Stomach smooth muscle (tissue), 2 donors: ENCODE data around the gene CARD9.

Experiments
- H3K27ac ChIP-seq: one replicate; pipeline ENCODE4 v1.7.0; 2013; ENCODE audit warnings: mild to moderate bottlenecking, low read length, inconsistent platforms
- H3K27me3 ChIP-seq, 2 donors: one replicate each; pipeline ENCODE4 v1.7.0; 2013; ENCODE audit warnings: low read length in 2 of 2; ENCODE audit not compliant: insufficient read depth in 2 of 2, control insufficient read depth in 1 of 2
- H3K36me3 ChIP-seq, 2 donors: one replicate each; pipeline ENCODE4 v1.7.0; 2013; ENCODE audit warnings: low read length in 2 of 2; ENCODE audit not compliant: control insufficient read depth in 2 of 2, insufficient read depth in 2 of 2
- H3K4me1 ChIP-seq: one replicate; pipeline ENCODE4 v1.7.0; 2013; ENCODE audit warnings: low read length; ENCODE audit not compliant: control insufficient read depth, insufficient read depth
- H3K4me3 ChIP-seq, 2 donors: one replicate each; pipeline ENCODE4 v1.7.0; 2013; ENCODE audit warnings: low read length in 2 of 2
- H3K9ac ChIP-seq, 2 donors: one replicate each; pipeline ENCODE4 v1.7.0; 2013; ENCODE audit warnings: low read length in 2 of 2, mild to moderate bottlenecking in 1 of 2
- H3K9me3 ChIP-seq, 2 donors: one replicate each; pipeline ENCODE4 v1.7.0; 2013; ENCODE audit warnings: low read length in 2 of 2; ENCODE audit not compliant: control insufficient read depth in 2 of 2
- donor health status: healthy.
- donor health status: Pancreatic carcinoma.

Gene CARD9

GRCh38 chr9:136363106-136363948, 10.1 kb downstream of the CARD9 start, which contains the start of gene DNLZ:
Gene DNLZ (minus strand): TSS chr9:136363744. CDS start chr9:136363714, 30 bp downstream.
- H3K9ac ChIP-seq, result peak within 1 kb of the TSS in 1 of 2 donors; percentile 70

GRCh38 chr9:136362450-136362784, 11.1 kb downstream of the CARD9 start:
- Histone ChIP-seq H3K4me3 (peak overlapping the region in 1 of 2 donors; percentile 55), H3K27ac (peak overlapping the region; percentile 84), H3K27me3 (peaks cover 0 to 6% of the 10 kb centered on the region in 2 donors), H3K9ac (no peak overlapping the region), H3K9me3 (no peaks in the 10 kb centered on the region), H3K4me1 (peaks cover 31% of the 10 kb centered on the region), H3K36me3 (peaks cover 0 to under 1% of the 10 kb centered on the region in 2 donors)

More at GRCh38 chr9:136363106-136363948, 10.1 kb downstream of the CARD9 start, which contains the start of gene DNLZ:
- Histone ChIP-seq H3K27me3 (peaks cover 0 to 6% of the 10 kb centered on the region in 2 donors), H3K27ac (peak within 1 kb of the TSS; percentile 84), H3K4me1 (peaks cover 31% of the 10 kb centered on the region), H3K36me3 (no peaks in the 10 kb centered on the region), H3K4me3 (peak within 1 kb of the TSS; percentile 49 to 82), H3K9me3 (no peaks in the 10 kb centered on the region)

GRCh38 chr9:136361754-136362449, 11.6 kb downstream of the CARD9 start:
- H3K9ac ChIP-seq, result peak overlapping the region; percentile 40 to 55
- H3K9me3 ChIP-seq, result no peaks in the 10 kb centered on the region
- peaks cover 0 to 2% of the 10 kb centered on the region in 2 donors for H3K36me3 ChIP-seq
- peak overlapping the region in 1 of 2 donors; percentile 55 for H3K4me3 ChIP-seq
- peak overlapping the region; percentile 84 for H3K27ac ChIP-seq
- peaks cover 0 to 6% of the 10 kb centered on the region in 2 donors for H3K27me3 ChIP-seq
- H3K4me1 ChIP-seq, result peaks cover 31% of the 10 kb centered on the region

GRCh38 chr9:136361047-136361753, 12.3 kb downstream of the CARD9 start:
- peak overlapping the region in 1 of 2 donors; percentile 49 for H3K4me3 ChIP-seq
- H3K27ac ChIP-seq, result peak overlapping the region; percentile 84
- peak overlapping the region; percentile 40 to 55 for H3K9ac ChIP-seq
- peaks cover 31% of the 10 kb centered on the region for H3K4me1 ChIP-seq
- no peaks in the 10 kb centered on the region for H3K9me3 ChIP-seq
- H3K36me3 ChIP-seq, result peaks cover 0 to 2% of the 10 kb centered on the region in 2 donors
- H3K27me3 ChIP-seq, result peaks cover 0 to 6% of the 10 kb centered on the region in 2 donors

- no peak overlapping the region for H3K4me3 ChIP-seq
Observed at GRCh38 chr9:136359774-136360718, 13.4 kb downstream of the CARD9 start.

GRCh38 chr9:136358888-136359287, 14.6 kb downstream of the CARD9 start:
- Histone ChIP-seq H3K27ac (no peak overlapping the region), H3K36me3 (peaks cover 0 to 2% of the 10 kb centered on the region in 2 donors), H3K4me3 (no peak overlapping the region), H3K27me3 (no peaks in the 10 kb centered on the region), H3K4me1 (peaks cover 41% of the 10 kb centered on the region), H3K9ac (no peak overlapping the region), H3K9me3 (no peaks in the 10 kb centered on the region)

More at GRCh38 chr9:136359774-136360718, 13.4 kb downstream of the CARD9 start:
- Histone ChIP-seq H3K9ac (no peak overlapping the region), H3K27me3 (peaks cover 0 to 6% of the 10 kb centered on the region in 2 donors), H3K27ac (peak overlapping the region; percentile 84), H3K4me1 (peaks cover 35% of the 10 kb centered on the region), H3K36me3 (peaks cover 0 to 2% of the 10 kb centered on the region in 2 donors), H3K9me3 (no peaks in the 10 kb centered on the region)

GRCh38 chr9:136358016-136358415, 15.5 kb downstream of the CARD9 start:
- peaks cover 41% of the 10 kb centered on the region for H3K4me1 ChIP-seq
- no peak overlapping the region for H3K27ac ChIP-seq
- no peaks in the 10 kb centered on the region for H3K27me3 ChIP-seq
- peaks cover 0 to 2% of the 10 kb centered on the region in 2 donors for H3K36me3 ChIP-seq
- no peak overlapping the region for H3K9ac ChIP-seq
- H3K4me3 ChIP-seq, result no peak overlapping the region
- no peaks in the 10 kb centered on the region for H3K9me3 ChIP-seq

- peaks cover 34% of the 10 kb centered on the region for H3K4me1 ChIP-seq
- H3K4me3 ChIP-seq, result no peak overlapping the region
- no peaks in the 10 kb centered on the region for H3K27me3 ChIP-seq
- H3K9ac ChIP-seq, result no peak overlapping the region
- H3K36me3 ChIP-seq, result peaks cover 0 to 2% of the 10 kb centered on the region in 2 donors
- no peak overlapping the region for H3K27ac ChIP-seq
- H3K9me3 ChIP-seq, result no peaks in the 10 kb centered on the region
Observed at GRCh38 chr9:136357202-136357725, 16.2 kb downstream of the CARD9 start.

- Histone ChIP-seq H3K4me3 (no peak overlapping the region), H3K9me3 (no peaks in the 10 kb centered on the region), H3K27me3 (no peaks in the 10 kb centered on the region), H3K9ac (no peak overlapping the region), H3K27ac (no peak overlapping the region), H3K36me3 (peaks cover 0 to 2% of the 10 kb centered on the region in 2 donors), H3K4me1 (peaks cover 20% of the 10 kb centered on the region)
Observed at GRCh38 chr9:136355616-136356557, 17.6 kb downstream of the CARD9 start.
